Right lobe of liver (tissue), 6 donors: Measurements from ENCODE around the gene ADGRL2. TPM values are rescaled to one million over a fixed set of nuclear protein-coding genes. Genes with fewer than 3 reads are reported as not detected.

Experiments used
- ATAC-seq, 4 donors: fragments of 200-7000 bp; cut with Tn5 transposase; one replicate each; pipeline ENCODE4 v1.9.1; 2020; ENCODE audit warnings: mild to moderate bottlenecking in 4 of 4, moderate library complexity in 4 of 4
- DNase-seq, 3 donors: peaks; one replicate each; pipeline ENCODE4 v3.0.0-alpha.2; 2020
- H3K27ac ChIP-seq, 3 donors: fragments of 200-600 bp; one replicate each; pipeline ENCODE4 v1.8.0; 2022
- H3K27me3 ChIP-seq, 2 donors: fragments of 200-600 bp; one replicate each; pipeline ENCODE4 v1.8.0; 2022
- H3K36me3 ChIP-seq, 4 donors: fragments of 200-600 bp; sonication (generic) in 1 of 4; one replicate each; pipeline versions ENCODE4 v1.5.1 to v1.8.0; 2017 to 2022; ENCODE audit warnings: control low read depth in 1 of 4
- H3K4me1 ChIP-seq, 4 donors: fragments of 200-600 bp; sonication (generic) in 1 of 4; one replicate each; pipeline versions ENCODE4 v1.5.1 to v1.8.0; 2017 to 2022; ENCODE audit warnings: control low read depth in 1 of 4
- H3K4me3 ChIP-seq, 3 donors: fragments of 200-600 bp; one replicate each; pipeline ENCODE4 v1.8.0; 2022
- H3K9me3 ChIP-seq, 4 donors: fragments of 200-600 bp; sonication (generic) in 1 of 4; one replicate each; pipeline versions ENCODE4 v1.5.1 to v1.8.0; 2017 to 2022; ENCODE audit warnings: control low read depth in 1 of 4
- POLR2A ChIP-seq: fragments of 450-650 bp; IDR thresholded peaks from one replicate; pipeline ENCODE4 v1.6.1; 2017; ENCODE audit warnings: antibody characterized with exemption, mild to moderate bottlenecking
- WGBS: methylation state at CpG from one replicate; pipeline ENCODE4 v1.1.6; 2018; ENCODE audit warnings: low coverage, low lambda C conversion rate; ENCODE audit not compliant: insufficient coverage; ENCODE audit errors: missing lambda C conversion rate; 5-methylcytosine and 5-hydroxymethylcytosine counted together
- intact Hi-C, 2 donors: fragments of 100-400 bp; cut with DNase I; formaldehyde crosslinking; loops; one replicate each; pipeline versions ENCODE4 v1.11.2 to v1.14.1; 2022
- total RNA-seq, 6 experiments: library from RNA; depleted of rRNA in 2 of 6; stranded (reverse); fragments of >200 nt in 2 of 6; fragmentation: NEBNext Ultra II Directional in 3 of 6; extraction: Animal tissue kit (Norgen Biotek cat#: 25700) in 3 of 6; gene quantifications; one replicate each; pipeline versions ENCODE4 v1.1.0 to v1.2.4, GENCODE V29; 2016 to 2023
- TF ChIP-seq, protein P1 (sequence below), 4 donors: fragments of 200-600 bp in 3 of 4; fragments of 450-650 bp in 1 of 4; IDR thresholded peaks; one replicate each; pipeline versions ENCODE4 v1.5.1 to v1.8.0; 2016 to 2022; ENCODE audit warnings: antibody characterized with exemption in 4 of 4, mild to moderate bottlenecking in 2 of 4
- donor health status: DM: no; HTN: yes; CAD: no.
- donor health status: DM: no; HTN: no; CAD: no.
- donor health status: DM: no; HTN: no; CAD: no.
- donor health status: DM: no; HTN: yes; CAD: no.
- donor health status: DM: no; HTN: yes; CAD: no.

Gene ADGRL2
- total RNA-seq, 6 experiments from 2014 or later, result 38.0 to 72.3 (median 51.2) TPM

DNA sequence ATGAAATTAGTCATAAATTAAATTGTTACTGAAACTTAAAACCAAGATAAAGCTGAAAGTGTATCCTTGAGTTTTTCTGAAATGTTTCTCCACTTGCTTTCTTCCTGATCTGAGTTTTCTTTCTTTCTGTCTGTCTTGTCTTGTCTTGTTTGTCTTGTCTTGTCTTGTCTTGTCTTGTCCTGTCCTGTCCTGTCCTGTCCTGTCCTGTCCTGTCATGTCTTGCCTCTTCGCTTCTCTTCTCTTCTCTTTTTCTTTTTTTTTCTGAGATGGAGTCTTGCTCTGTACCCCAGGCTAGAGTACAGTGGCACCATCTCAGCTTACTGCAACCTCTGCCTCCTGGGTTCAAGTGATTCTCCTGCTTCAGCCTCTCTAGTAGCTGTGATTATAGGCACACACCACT, 73.7 kb downstream of the ADGRL2 start:
- Histone ChIP-seq H3K9me3 (no peaks in the 10 kb centered on the region), H3K4me3 (no peak overlapping the region), H3K27me3 (no peaks in the 10 kb centered on the region), H3K36me3 (no peaks in the 10 kb centered on the region), H3K27ac (no peak overlapping the region), H3K4me1 (peaks cover 0 to 25% (median 7%) of the 10 kb centered on the region in 4 donors)
- WGBS, result 100% methylated on average over 1 of the region's 1 CpG
- ATAC-seq, result no peak
- no peak for DNase-seq
- intact Hi-C loops, result no loop called here
- TF ChIP-seq, protein P1, sequence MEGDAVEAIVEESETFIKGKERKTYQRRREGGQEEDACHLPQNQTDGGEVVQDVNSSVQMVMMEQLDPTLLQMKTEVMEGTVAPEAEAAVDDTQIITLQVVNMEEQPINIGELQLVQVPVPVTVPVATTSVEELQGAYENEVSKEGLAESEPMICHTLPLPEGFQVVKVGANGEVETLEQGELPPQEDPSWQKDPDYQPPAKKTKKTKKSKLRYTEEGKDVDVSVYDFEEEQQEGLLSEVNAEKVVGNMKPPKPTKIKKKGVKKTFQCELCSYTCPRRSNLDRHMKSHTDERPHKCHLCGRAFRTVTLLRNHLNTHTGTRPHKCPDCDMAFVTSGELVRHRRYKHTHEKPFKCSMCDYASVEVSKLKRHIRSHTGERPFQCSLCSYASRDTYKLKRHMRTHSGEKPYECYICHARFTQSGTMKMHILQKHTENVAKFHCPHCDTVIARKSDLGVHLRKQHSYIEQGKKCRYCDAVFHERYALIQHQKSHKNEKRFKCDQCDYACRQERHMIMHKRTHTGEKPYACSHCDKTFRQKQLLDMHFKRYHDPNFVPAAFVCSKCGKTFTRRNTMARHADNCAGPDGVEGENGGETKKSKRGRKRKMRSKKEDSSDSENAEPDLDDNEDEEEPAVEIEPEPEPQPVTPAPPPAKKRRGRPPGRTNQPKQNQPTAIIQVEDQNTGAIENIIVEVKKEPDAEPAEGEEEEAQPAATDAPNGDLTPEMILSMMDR (IDR thresholded peaks at IDR 0.05), result no peak
- no peak for TF ChIP-seq POLR2A

DNA sequence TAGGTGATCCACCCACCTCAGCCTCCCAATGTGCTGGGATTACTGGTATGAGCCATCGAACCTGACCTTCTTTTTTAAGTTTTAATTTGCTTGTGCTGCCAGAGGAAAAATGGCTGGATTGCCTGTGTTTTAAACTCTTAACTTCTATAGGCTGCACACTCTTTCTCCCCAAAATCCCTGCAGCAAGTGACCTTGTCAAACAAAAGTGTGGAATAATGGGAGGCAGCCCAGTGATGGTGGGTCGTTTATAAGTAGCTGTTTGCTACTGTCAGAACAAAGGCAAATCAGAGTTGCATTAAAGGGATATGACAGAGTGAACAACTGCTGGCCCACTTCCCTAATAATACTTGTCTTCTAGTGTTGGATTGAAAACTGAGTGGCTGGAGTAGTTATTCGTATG, 74.2 kb downstream of the ADGRL2 start:
- Histone ChIP-seq H3K4me1 (peaks cover 0 to 25% (median 7%) of the 10 kb centered on the region in 4 donors), H3K9me3 (no peaks in the 10 kb centered on the region), H3K27ac (no peak overlapping the region), H3K4me3 (no peak overlapping the region), H3K36me3 (no peaks in the 10 kb centered on the region), H3K27me3 (no peaks in the 10 kb centered on the region)
- DNase-seq (no peak), ATAC-seq (no peak)
- intact Hi-C loops, result no loop called here
- WGBS, result 55% methylated on average over 3 of the region's 3 CpGs
- TF ChIP-seq POLR2A, result no peak
- TF ChIP-seq, protein P1 (IDR thresholded peaks at IDR 0.05), result no peak

DNA sequence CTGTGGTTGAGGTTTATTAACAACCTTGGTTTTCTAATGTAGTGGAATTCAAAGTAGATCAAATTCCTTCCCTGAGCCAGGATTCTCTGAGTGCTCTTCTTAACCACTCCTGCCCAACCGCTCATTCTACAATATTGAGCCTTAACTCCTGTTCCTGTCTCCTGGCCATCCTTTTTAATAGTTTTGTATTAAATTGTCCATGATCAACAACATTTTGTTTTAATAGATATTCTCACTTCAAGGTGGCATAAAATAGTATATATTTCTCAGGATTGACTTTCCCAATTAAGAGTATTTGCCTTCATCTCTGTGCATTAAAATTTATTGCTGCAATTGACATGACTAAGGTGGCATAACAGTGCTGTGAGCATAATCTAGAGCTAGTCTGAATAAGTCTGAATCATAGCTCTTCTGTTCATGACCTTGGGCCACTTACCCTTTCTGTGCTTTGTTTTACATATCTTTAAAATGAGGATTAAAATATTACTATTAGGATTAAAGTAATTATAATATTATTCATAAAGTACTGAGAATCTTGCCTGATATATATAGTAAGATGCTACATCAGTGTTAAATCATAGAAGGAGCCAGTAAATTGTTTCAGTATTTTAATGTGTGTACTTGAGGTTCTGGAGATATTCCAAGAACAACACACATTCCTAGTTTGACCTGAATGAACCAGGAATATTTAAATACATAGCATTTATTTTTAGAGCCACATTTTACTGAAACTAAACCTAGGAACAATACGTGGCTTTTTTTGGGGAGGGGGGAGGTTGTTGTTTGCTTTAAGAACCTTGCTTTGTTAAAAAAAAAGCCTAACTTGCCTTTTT, 76.4 kb downstream of the ADGRL2 start:
- intact Hi-C loops, result no loop called here
- 45% methylated on average over 2 of the region's 2 CpGs for WGBS
- H3K36me3 ChIP-seq, result no peaks in the 10 kb centered on the region
- no peak overlapping the region for H3K4me3 ChIP-seq
- no peaks in the 10 kb centered on the region for H3K9me3 ChIP-seq
- H3K27ac ChIP-seq, result no peak overlapping the region
- DNase-seq, result no peak
- H3K4me1 ChIP-seq, result peaks cover 0 to 33% (median 10%) of the 10 kb centered on the region in 4 donors
- ATAC-seq, result peak; percentile 40 to 86 (median 70)
- TF ChIP-seq, protein P1 (IDR thresholded peaks at IDR 0.05), result no peak
- no peak for TF ChIP-seq POLR2A
- H3K27me3 ChIP-seq, result no peaks in the 10 kb centered on the region

DNA sequence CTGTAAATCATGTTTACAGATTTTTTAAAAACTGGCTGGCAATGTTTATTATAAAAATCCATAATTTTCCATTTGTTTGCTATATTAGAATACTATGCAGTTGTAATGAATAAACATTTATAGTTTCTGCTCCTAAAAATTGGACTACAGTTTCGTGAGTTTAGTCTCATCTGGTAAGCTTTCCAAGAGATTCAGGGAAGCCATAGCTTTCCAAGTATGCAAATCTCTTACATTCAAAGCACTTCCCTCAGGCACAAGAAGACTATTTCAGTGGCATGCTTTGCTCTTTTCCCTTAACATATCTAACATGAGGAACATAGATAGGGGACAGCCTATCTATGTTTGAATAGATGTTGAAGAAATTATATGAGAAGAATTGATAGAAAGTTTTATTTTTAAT, 77.2 kb downstream of the ADGRL2 start:
- intact Hi-C loops, result no loop called here
- Histone ChIP-seq H3K4me3 (no peak overlapping the region), H3K27me3 (no peaks in the 10 kb centered on the region), H3K9me3 (no peaks in the 10 kb centered on the region), H3K4me1 (peaks cover 0 to 34% (median 10%) of the 10 kb centered on the region in 4 donors), H3K27ac (no peak overlapping the region), H3K36me3 (no peaks in the 10 kb centered on the region)
- ATAC-seq (peak in 3 of 4 donors; percentile 14 to 25 (median 21)), DNase-seq (no peak)
- 35% methylated on average over 1 of the region's 1 CpG for WGBS
- TF ChIP-seq, protein P1 (IDR thresholded peaks at IDR 0.05), result no peak
- TF ChIP-seq POLR2A, result no peak
